HG02884 (cell line): ENCODE data around the gene SPDYC.

Experiments used
- ATAC-seq: cut with Tn5 transposase; IDR thresholded peaks from one replicate; pipeline ENCODE4 v1.9.1; 2021; ENCODE audit warnings: mild to moderate bottlenecking, moderate library complexity; ENCODE audit not compliant: unreplicated experiment

The SPDYC gene

GRCh38 chr11:65221026-65221425 is 51.0 kb downstream of the SPDYC start:
- no peak for ATAC-seq
